ENCODE results near the gene CX3CL1. TPM values are rescaled to one million over a fixed set of nuclear protein-coding genes. Genes with fewer than 3 reads are reported as not detected.
"Not testable (repeated sequence)": the region's sequence is repeated elsewhere in the genome, so short reads cannot be mapped to it uniquely, and the experiment has no call there.

CX3CL1 gene
- total RNA-seq, 1 experiment from 2014 or later = 0.15 TPM

DNA sequence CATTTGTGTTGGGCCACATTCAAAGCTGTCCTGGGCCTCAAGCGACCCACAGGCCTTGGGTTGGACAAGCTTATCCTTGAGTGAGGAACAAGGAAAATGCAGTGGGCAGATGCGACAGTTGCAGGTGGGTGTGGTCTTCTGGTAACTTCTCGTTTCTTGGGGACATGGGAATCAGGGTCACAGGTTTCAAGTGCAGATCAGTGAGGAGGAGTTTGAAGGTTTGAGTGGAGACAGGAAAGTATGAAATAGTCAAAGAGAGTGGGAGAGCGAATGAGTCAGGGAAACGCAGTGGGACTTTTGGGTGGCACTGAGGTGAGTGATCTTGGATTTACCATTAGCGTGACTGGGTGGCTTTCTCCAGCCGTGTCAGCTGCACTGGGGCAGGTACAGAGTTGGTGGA, 29.1 kb upstream of the CX3CL1 start:
- TF ChIP-seq CBX3 (IDR thresholded peaks at IDR 0.05; ENCODE audit: low read depth) (no peak), EGR1 (IDR thresholded peaks at IDR 0.05; ENCODE audit: low read depth) (no peak), TCF7L2 (IDR thresholded peaks at IDR 0.05; ENCODE audit: borderline replicate concordance, extremely low read depth, insufficient read depth, insufficient read length) (no peak), ATF3 (IDR thresholded peaks at IDR 0.05) (no peak), POLR2A (IDR thresholded peaks at IDR 0.05; ENCODE audit: borderline replicate concordance, extremely low read depth, insufficient read depth, insufficient read length) (no peak), EZH2 (IDR thresholded peaks at IDR 0.05) (no peak), EZH2phosphoT487 (IDR thresholded peaks at IDR 0.05; ENCODE audit: borderline replicate concordance) (no peak), REST (IDR thresholded peaks at IDR 0.05; ENCODE audit: low read depth) (no peak), ELF1 (IDR thresholded peaks at IDR 0.05; ENCODE audit: borderline replicate concordance, low read depth) (no peak), POLR2AphosphoS5 (IDR thresholded peaks at IDR 0.05; ENCODE audit: low read depth, low read length) (no peak), CEBPB (IDR thresholded peaks at IDR 0.05; ENCODE audit: low read depth) (no peak), ZFX (IDR thresholded peaks at IDR 0.05) (no peak), SRF (IDR thresholded peaks at IDR 0.05; ENCODE audit: low read depth) (no peak), MAX (IDR thresholded peaks at IDR 0.05) (no peak), ZNF274 (IDR thresholded peaks at IDR 0.05; ENCODE audit: low read depth, low read length) (no peak), RAD21 (IDR thresholded peaks at IDR 0.05; ENCODE audit: low read depth) (no peak), SIN3A (IDR thresholded peaks at IDR 0.05; ENCODE audit: low read depth) (no peak), SP1 (IDR thresholded peaks at IDR 0.05; ENCODE audit: low read depth) (no peak), FOSL1 (IDR thresholded peaks at IDR 0.05; ENCODE audit: low read depth) (no peak)
- TF ChIP-seq, protein P1, sequence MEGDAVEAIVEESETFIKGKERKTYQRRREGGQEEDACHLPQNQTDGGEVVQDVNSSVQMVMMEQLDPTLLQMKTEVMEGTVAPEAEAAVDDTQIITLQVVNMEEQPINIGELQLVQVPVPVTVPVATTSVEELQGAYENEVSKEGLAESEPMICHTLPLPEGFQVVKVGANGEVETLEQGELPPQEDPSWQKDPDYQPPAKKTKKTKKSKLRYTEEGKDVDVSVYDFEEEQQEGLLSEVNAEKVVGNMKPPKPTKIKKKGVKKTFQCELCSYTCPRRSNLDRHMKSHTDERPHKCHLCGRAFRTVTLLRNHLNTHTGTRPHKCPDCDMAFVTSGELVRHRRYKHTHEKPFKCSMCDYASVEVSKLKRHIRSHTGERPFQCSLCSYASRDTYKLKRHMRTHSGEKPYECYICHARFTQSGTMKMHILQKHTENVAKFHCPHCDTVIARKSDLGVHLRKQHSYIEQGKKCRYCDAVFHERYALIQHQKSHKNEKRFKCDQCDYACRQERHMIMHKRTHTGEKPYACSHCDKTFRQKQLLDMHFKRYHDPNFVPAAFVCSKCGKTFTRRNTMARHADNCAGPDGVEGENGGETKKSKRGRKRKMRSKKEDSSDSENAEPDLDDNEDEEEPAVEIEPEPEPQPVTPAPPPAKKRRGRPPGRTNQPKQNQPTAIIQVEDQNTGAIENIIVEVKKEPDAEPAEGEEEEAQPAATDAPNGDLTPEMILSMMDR (IDR thresholded peaks at IDR 0.05 in 2 of 3, conservative IDR thresholded peaks at IDR 0.05 in 1 of 3; ENCODE audit: borderline replicate concordance in 1 of 3, insufficient read depth in 1 of 3, low read depth in 2 of 3, low read length in 2 of 3) = no peak
- Histone ChIP-seq H3K27ac (ENCODE audit: low read depth, low read length) (no peak overlapping the region), H3K9ac (ENCODE audit: low read length) (no peak overlapping the region), H3K4me3 (replicated peaks in 1 of 2; ENCODE audit: low read depth in 1 of 2, low read length in 2 of 2) (no peak overlapping the region), H2AFZ (ENCODE audit: low read depth, low read length, poor library complexity, severe bottlenecking) (no peak overlapping the region), H3K9me2 (ENCODE audit: insufficient read depth) (no peaks in the 10 kb centered on the region), H3K27me3 (ENCODE audit: insufficient read depth, low read length) (0 out of 2 replicates have a peak, but pooled peaks cover 1% of the 10 kb centered on the region), H3K4me2 (ENCODE audit: low read length) (no peak overlapping the region), H3K9me3 (ENCODE audit: control insufficient read depth in 1 of 2, insufficient read depth in 1 of 2, low read depth in 1 of 2, low read length in 2 of 2) (no peaks in the 10 kb centered on the region), H4K20me1 (ENCODE audit: insufficient read depth) (no peaks in the 10 kb centered on the region), H3K79me2 (ENCODE audit: insufficient read depth, low read length) (no peaks in the 10 kb centered on the region), H3K4me1 (ENCODE audit: control insufficient read depth in 1 of 2, insufficient read depth in 2 of 2, low read length in 2 of 2) (peaks cover 0 to 3% of the 10 kb centered on the region in 2 experiments; a peak in 1 of 4 replicates), H3K36me3 (ENCODE audit: control insufficient read depth in 1 of 2, insufficient read depth in 2 of 2, low read length in 2 of 2) (no peaks in the 10 kb centered on the region)
- ChIA-PET RAD21 (ENCODE audit: low non-redundant PET in 1 of 2, low total read pairs in 2 of 2, uncharacterized antibody in 2 of 2, unreplicated experiment in 2 of 2) (no interaction called here), CTCF (no interaction called here), POLR2A (no interaction called here)
- intact Hi-C loops (cut with micrococcal nuclease) = no loop called here
- no peak for DNase-seq (ENCODE audit: low read depth, low spot score)
- no peak for ATAC-seq
- no TSS peak for BruUV-seq (replicated peaks)

DNA sequence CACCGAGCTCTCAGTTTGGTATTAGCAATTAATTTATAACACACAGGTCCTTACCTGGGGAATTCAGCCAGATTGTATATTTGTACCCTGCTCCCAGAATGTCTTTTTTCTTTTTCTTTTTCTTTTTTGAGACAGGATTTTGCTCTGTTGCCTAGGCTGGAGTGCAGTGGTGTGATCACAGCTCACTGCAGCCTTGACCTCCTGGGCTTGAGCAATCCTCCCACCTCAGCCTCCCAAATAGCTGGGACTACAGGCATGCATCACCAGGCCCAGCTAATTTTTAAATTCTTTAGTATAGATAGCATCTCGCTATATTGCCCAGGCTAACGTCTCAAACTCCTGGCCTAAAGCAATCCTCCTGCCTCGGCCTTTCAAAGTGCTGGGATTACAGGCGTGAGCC, 28.2 kb upstream of the CX3CL1 start:
- H3K4me2 ChIP-seq (ENCODE audit: low read length); intact Hi-C loops (cut with micrococcal nuclease); H3K4me3 ChIP-seq (replicated peaks in 1 of 2; ENCODE audit: low read depth in 1 of 2, low read length in 2 of 2); POLR2A ChIA-PET; H4K20me1 ChIP-seq (ENCODE audit: insufficient read depth); H3K27ac ChIP-seq (ENCODE audit: low read depth, low read length); DNase-seq (ENCODE audit: low read depth, low spot score); H3K27me3 ChIP-seq (ENCODE audit: insufficient read depth, low read length); BruUV-seq (replicated peaks); H3K9ac ChIP-seq (ENCODE audit: low read length); RAD21 ChIA-PET (ENCODE audit: low non-redundant PET in 1 of 2, low total read pairs in 2 of 2, uncharacterized antibody in 2 of 2, unreplicated experiment in 2 of 2); H3K9me2 ChIP-seq (ENCODE audit: insufficient read depth); H2AFZ ChIP-seq (ENCODE audit: low read depth, low read length, poor library complexity, severe bottlenecking); ATAC-seq; H3K36me3 ChIP-seq (ENCODE audit: control insufficient read depth in 1 of 2, insufficient read depth in 2 of 2, low read length in 2 of 2); H3K4me1 ChIP-seq (ENCODE audit: control insufficient read depth in 1 of 2, insufficient read depth in 2 of 2, low read length in 2 of 2); H3K9me3 ChIP-seq (ENCODE audit: control insufficient read depth in 1 of 2, insufficient read depth in 1 of 2, low read depth in 1 of 2, low read length in 2 of 2); CTCF ChIA-PET; H3K79me2 ChIP-seq (ENCODE audit: insufficient read depth, low read length): not testable (repeated sequence)

Data from HCT116 (cell line).